Measurements from ENCODE around the gene HCRTR1.

- TF ChIP-seq SALL2 (tag by site-specific recombination; IDR thresholded peaks at IDR 0.05; ENCODE audit: borderline replicate concordance) (no peak), GLIS1 (tag by site-specific recombination; IDR thresholded peaks at IDR 0.05) (no peak), TRIM28 (IDR thresholded peaks at IDR 0.05; ENCODE audit: borderline replicate concordance, low read length) (no peak), ZNF518A (tag by site-specific recombination; conservative IDR thresholded peaks at IDR 0.05; ENCODE audit: low read depth) (no peak), ZNF785 (tag by site-specific recombination; IDR thresholded peaks at IDR 0.05) (no peak), SETDB1 (IDR thresholded peaks at IDR 0.05; ENCODE audit: insufficient read length, low read length) (no peak), ZNF341 (tag by site-specific recombination; IDR thresholded peaks at IDR 0.05; ENCODE audit: low read depth) (no peak)
- TF ChIP-seq, protein P1, sequence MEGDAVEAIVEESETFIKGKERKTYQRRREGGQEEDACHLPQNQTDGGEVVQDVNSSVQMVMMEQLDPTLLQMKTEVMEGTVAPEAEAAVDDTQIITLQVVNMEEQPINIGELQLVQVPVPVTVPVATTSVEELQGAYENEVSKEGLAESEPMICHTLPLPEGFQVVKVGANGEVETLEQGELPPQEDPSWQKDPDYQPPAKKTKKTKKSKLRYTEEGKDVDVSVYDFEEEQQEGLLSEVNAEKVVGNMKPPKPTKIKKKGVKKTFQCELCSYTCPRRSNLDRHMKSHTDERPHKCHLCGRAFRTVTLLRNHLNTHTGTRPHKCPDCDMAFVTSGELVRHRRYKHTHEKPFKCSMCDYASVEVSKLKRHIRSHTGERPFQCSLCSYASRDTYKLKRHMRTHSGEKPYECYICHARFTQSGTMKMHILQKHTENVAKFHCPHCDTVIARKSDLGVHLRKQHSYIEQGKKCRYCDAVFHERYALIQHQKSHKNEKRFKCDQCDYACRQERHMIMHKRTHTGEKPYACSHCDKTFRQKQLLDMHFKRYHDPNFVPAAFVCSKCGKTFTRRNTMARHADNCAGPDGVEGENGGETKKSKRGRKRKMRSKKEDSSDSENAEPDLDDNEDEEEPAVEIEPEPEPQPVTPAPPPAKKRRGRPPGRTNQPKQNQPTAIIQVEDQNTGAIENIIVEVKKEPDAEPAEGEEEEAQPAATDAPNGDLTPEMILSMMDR (tag by site-specific recombination; IDR thresholded peaks at IDR 0.05), result no peak
Measured at GRCh38 chr1:31584869-31585735, 32.4 kb upstream of the HCRTR1 start.

Data from HEK293 (cell line).